ENCODE data around the gene BMPR1B. TPM values are rescaled to one million over a fixed set of nuclear protein-coding genes. Genes with fewer than 3 reads are reported as not detected.
A peak's percentile ranks its signal among the peaks of the same experiment; 100 is the strongest.

The BMPR1B gene
- total RNA-seq, 4 donors from 2014 or later = 10.5 to 40.9 (median 20.3) TPM

DNA sequence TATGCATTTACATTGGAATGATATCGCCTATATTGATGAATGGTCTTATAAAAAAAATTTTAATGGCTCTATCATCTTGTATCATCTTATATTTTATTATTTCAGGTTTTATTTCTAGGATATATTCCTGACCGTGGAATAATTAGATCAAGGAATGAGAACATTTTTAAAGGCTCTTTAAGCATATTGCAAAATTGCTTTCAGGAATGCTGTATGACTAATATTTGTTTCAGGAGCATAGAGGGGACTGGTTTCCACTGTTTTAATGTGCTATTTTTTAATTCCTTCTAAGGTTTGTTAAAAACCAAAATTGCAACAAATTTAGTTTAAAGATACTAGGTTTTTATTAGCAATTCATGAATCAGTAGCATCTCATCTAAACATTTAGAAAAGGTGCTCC, 120.2 kb downstream of the BMPR1B start:
- Histone ChIP-seq H3K4me1 (no peaks in the 10 kb centered on the region), H3K9me3 (no peaks in the 10 kb centered on the region), H3K27me3 (no peaks in the 10 kb centered on the region), H3K36me3 (no peaks in the 10 kb centered on the region), H3K4me3 (no peak overlapping the region), H3K27ac (no peak overlapping the region)
- ATAC-seq = no peak
- TF ChIP-seq POLR2A (IDR thresholded peaks at IDR 0.05) = no peak
- no peak for TF ChIP-seq POLR2AphosphoS5 (IDR thresholded peaks at IDR 0.05)
- WGBS, 2 donors (ENCODE audit: low coverage in 1 of 2) = 68 to 74% methylated on average over 2 of the region's 2 CpGs

GRCh38 chr4:94880956-94881355, 123.2 kb downstream of the BMPR1B start:
- H3K36me3 ChIP-seq = no peaks in the 10 kb centered on the region
- no peak overlapping the region for H3K4me3 ChIP-seq
- H3K9me3 ChIP-seq = no peaks in the 10 kb centered on the region
- H3K4me1 ChIP-seq = no peaks in the 10 kb centered on the region
- TF ChIP-seq POLR2A (IDR thresholded peaks at IDR 0.05) (no peak), EP300 (IDR thresholded peaks at IDR 0.05) (no peak), CTCF (IDR thresholded peaks at IDR 0.05) (no peak), POLR2AphosphoS5 (IDR thresholded peaks at IDR 0.05) (no peak)
- H3K27ac ChIP-seq = no peak overlapping the region
- no peak for ATAC-seq
- H3K27me3 ChIP-seq = no peaks in the 10 kb centered on the region
- 85 to 87% methylated on average over 3 of the region's 3 CpGs for WGBS, 2 donors (ENCODE audit: low coverage in 1 of 2)

DNA sequence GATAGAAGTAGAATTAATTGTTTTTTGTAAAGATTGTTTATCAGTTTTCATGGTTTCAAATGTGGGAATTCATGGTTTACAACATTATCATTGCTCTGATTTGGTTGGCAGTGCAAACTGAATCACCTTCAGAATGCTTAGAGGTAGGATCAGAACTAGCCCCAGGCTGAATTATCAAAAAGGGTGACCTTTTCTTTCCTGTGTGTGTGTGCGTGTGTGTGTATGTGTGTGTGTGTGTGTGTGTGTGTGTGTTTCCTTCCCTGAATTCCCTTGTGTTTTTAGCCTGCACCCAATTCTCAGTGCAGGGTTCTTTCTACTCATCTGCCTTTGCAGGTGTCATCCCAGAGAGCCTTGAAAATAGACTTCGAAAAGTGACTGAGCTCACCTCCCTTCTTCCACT, 125.0 kb downstream of the BMPR1B start:
- Histone ChIP-seq H3K4me1 (no peaks in the 10 kb centered on the region), H3K36me3 (no peaks in the 10 kb centered on the region), H3K27me3 (no peaks in the 10 kb centered on the region), H3K27ac (no peak overlapping the region), H3K9me3 (no peaks in the 10 kb centered on the region), H3K4me3 (no peak overlapping the region)
- ATAC-seq = no peak
- TF ChIP-seq CTCF (IDR thresholded peaks at IDR 0.05) (no peak), POLR2A (IDR thresholded peaks at IDR 0.05) (no peak), POLR2AphosphoS5 (IDR thresholded peaks at IDR 0.05) (no peak), EP300 (IDR thresholded peaks at IDR 0.05) (no peak)
- 40 to 64% methylated on average over 1 to 2 of the region's 2 CpGs for WGBS, 2 donors (ENCODE audit: low coverage in 1 of 2)

- WGBS, 2 donors (ENCODE audit: low coverage in 1 of 2) = 88 to 92% methylated on average over 3 of the region's 3 CpGs
- TF ChIP-seq EP300 (IDR thresholded peaks at IDR 0.05) (no peak), CTCF (IDR thresholded peaks at IDR 0.05) (no peak), POLR2AphosphoS5 (IDR thresholded peaks at IDR 0.05) (no peak), POLR2A (IDR thresholded peaks at IDR 0.05) (no peak)
- no peaks in the 10 kb centered on the region for H3K36me3 ChIP-seq
- H3K4me1 ChIP-seq = peaks cover 0 to 13% (median 0%) of the 10 kb centered on the region in 3 donors
- no peak overlapping the region for H3K27ac ChIP-seq
- no peak for ATAC-seq
- no peaks in the 10 kb centered on the region for H3K27me3 ChIP-seq
- H3K9me3 ChIP-seq = peaks cover 0 to 5% (median 0%) of the 10 kb centered on the region in 3 donors
- no peak overlapping the region for H3K4me3 ChIP-seq
Measured at GRCh38 chr4:94887027-94887426, 129.3 kb downstream of the BMPR1B start.

DNA sequence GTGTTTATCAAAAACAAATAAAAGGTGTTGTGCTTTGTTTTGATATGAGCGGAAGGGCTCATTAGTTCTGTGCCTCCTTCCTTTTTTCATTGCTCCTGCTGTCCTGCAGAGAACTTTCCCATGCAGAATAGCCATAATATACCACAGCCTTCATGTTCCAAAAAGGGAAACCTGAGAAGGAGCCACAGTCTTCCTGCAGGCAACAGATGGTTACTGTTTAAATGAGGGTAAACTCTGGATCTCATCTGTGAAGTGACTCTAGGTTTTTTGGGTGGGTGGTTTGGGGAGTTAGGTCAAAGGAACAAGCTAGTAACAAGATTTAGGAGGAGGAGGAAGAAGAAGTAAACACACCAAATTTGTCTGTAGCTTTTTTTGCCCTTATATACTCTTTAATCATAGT, 131.8 kb downstream of the BMPR1B start:
- Histone ChIP-seq H3K9me3 (peaks cover 0 to 5% (median 0%) of the 10 kb centered on the region in 3 donors), H3K36me3 (no peaks in the 10 kb centered on the region), H3K4me3 (no peak overlapping the region), H3K4me1 (peaks cover 0 to 23% (median 0%) of the 10 kb centered on the region in 3 donors), H3K27me3 (no peaks in the 10 kb centered on the region), H3K27ac (peak overlapping the region in 3 of 4 donors; percentile 28 to 61 (median 59))
- no peak for TF ChIP-seq EP300 (IDR thresholded peaks at IDR 0.05)
- no peak for ATAC-seq
- WGBS, 2 donors (ENCODE audit: low coverage in 1 of 2) = 64 to 85% methylated on average over 1 of the region's 1 CpG

GRCh38 chr4:94889946-94890345, 132.2 kb downstream of the BMPR1B start:
- TF ChIP-seq POLR2AphosphoS5 (IDR thresholded peaks at IDR 0.05) (peak; percentile 53), CTCF (IDR thresholded peaks at IDR 0.05) (no peak), POLR2A (IDR thresholded peaks at IDR 0.05) (no peak), EP300 (IDR thresholded peaks at IDR 0.05) (no peak)
- Histone ChIP-seq H3K36me3 (no peaks in the 10 kb centered on the region), H3K27me3 (no peaks in the 10 kb centered on the region), H3K4me3 (no peak overlapping the region), H3K4me1 (peaks cover 0 to 27% (median 0%) of the 10 kb centered on the region in 3 donors), H3K27ac (peak overlapping the region in 3 of 4 donors; percentile 28 to 61 (median 59)), H3K9me3 (peaks cover 0 to 5% (median 0%) of the 10 kb centered on the region in 3 donors)
- WGBS, 2 donors (ENCODE audit: low coverage in 1 of 2) = 19 to 38% methylated on average over 3 of the region's 3 CpGs
- ATAC-seq = peak; percentile 48

All from gastroesophageal sphincter (tissue), 4 donors.